PC-9 (cell line): Measurements from ENCODE around the gene DOK3. TPM values are rescaled to one million over a fixed set of nuclear protein-coding genes. Genes with fewer than 3 reads are reported as not detected.

Experiments
- BruUV-seq: library from RNA; stranded (reverse); fragments of 400-500 nt; replicated peaks from 2 replicates; lab custom pipeline; 2021; lab: Mats Ljungman, UMichigan
- CTCF ChIA-PET: fragments of 300-600 bp; sonication (Branson Sonifier 250); formaldehyde crosslinking; loops from one replicate; lab custom pipeline; 2022; ENCODE audit warnings: antibody characterized with exemption; lab: Charles Lee
- POLR2A ChIA-PET: fragments of 300-600 bp; sonication (Branson Sonifier 250); formaldehyde crosslinking; loops from one replicate; lab custom pipeline; 2022; ENCODE audit warnings: antibody characterized with exemption; ENCODE audit not compliant: unreplicated experiment; lab: Charles Lee
- DNase-seq, 2 experiments: peaks; one replicate each; pipeline versions ENCODE4 v3.0.0 to v3.0.0-alpha.2; 2015 to 2022; ENCODE audit warnings: mixed read lengths in 1 of 2
- H2AFZ ChIP-seq: fragments of 200-600 bp; sonication (generic); 2 replicates; pipeline ENCODE4 v1.8.1; 2017; ENCODE audit warnings: antibody characterized with exemption
- H3F3A ChIP-seq: fragments of 200-600 bp; sonication (generic); 2 replicates; pipeline ENCODE4 v1.8.1; 2017; ENCODE audit warnings: antibody characterized with exemption, mild to moderate bottlenecking, low read depth; ENCODE audit not compliant: insufficient read depth
- H3K27ac ChIP-seq: fragments of 200-600 bp; sonication (generic); 2 replicates; pipeline ENCODE4 v1.6.1; 2016; ENCODE audit warnings: mixed run types
- H3K27me3 ChIP-seq: fragments of 200-600 bp; sonication (generic); 2 replicates; pipeline ENCODE4 v1.6.1; 2016; ENCODE audit warnings: low read depth, mixed run types; ENCODE audit not compliant: insufficient read depth
- H3K36me3 ChIP-seq: fragments of 200-600 bp; sonication (generic); 2 replicates; pipeline ENCODE4 v1.6.1; 2016; ENCODE audit warnings: low read depth, mixed run types
- H3K4me1 ChIP-seq: fragments of 200-600 bp; sonication (generic); replicated peaks from 2 replicates; pipeline ENCODE4 v1.6.1; 2016; ENCODE audit warnings: mixed run types; ENCODE audit not compliant: insufficient read depth
- H3K4me2 ChIP-seq: fragments of 200-600 bp; sonication (generic); 2 replicates; pipeline ENCODE4 v1.6.1; 2017; ENCODE audit warnings: mixed run types
- H3K4me3 ChIP-seq: fragments of 200-600 bp; sonication (generic); 2 replicates; pipeline ENCODE4 v1.6.1; 2016; ENCODE audit warnings: mixed run types
- H3K79me2 ChIP-seq: fragments of 200-600 bp; sonication (generic); 2 replicates; pipeline ENCODE4 v1.6.1; 2017; ENCODE audit warnings: low read depth, mixed run types
- H3K9me2 ChIP-seq: fragments of 200-600 bp; sonication (generic); 2 replicates; pipeline ENCODE4 v1.8.1; 2017; ENCODE audit warnings: mild to moderate bottlenecking; ENCODE audit not compliant: insufficient read depth
- H3K9me3 ChIP-seq: fragments of 200-600 bp; sonication (generic); 2 replicates; pipeline ENCODE4 v1.8.1; 2016; ENCODE audit warnings: low read depth; ENCODE audit not compliant: insufficient read depth
- H4K20me1 ChIP-seq: fragments of 200-600 bp; sonication (generic); 2 replicates; pipeline ENCODE4 v1.8.1; 2017; ENCODE audit not compliant: insufficient read depth
- EZH2 ChIP-seq: fragments of 200-600 bp; sonication (generic); IDR thresholded peaks from 2 replicates; pipeline ENCODE4 v1.8.0; 2017; ENCODE audit warnings: antibody characterized with exemption, low read depth
- intact Hi-C: fragments of 100-400 bp; cut with micrococcal nuclease; formaldehyde crosslinking; loops from one replicate; pipeline ENCODE4 v1.10.0; 2022; ENCODE audit not compliant: unreplicated experiment
- total RNA-seq: library from RNA; stranded (reverse); gene quantifications from 2 replicates; pipeline ENCODE4 v1.2.3, GENCODE V29; 2021
- TF ChIP-seq, protein P1 (sequence below): fragments of 200-600 bp; sonication (generic); conservative IDR thresholded peaks from 2 replicates; pipeline ENCODE4 v1.6.1; 2017; ENCODE audit warnings: mixed run types, antibody characterized with exemption, mild to moderate bottlenecking, moderate library complexity

The DOK3 gene
- total RNA-seq, 1 experiment from 2014 or later, result 12.2 TPM

- ChIA-PET POLR2A (no interaction called here), CTCF (interaction anchor here (0.5 to 1.5 kb wide), 7 partner anchors 27 to 487 kb away, joined by 3 to 9 read pairs (median 4); partner anchors contain the start of gene GRK6)
- no TSS peak for BruUV-seq
These were observed 8.7 kb downstream of the DOK3 start for GRCh38 chr5:177500685-177501522.

DNA sequence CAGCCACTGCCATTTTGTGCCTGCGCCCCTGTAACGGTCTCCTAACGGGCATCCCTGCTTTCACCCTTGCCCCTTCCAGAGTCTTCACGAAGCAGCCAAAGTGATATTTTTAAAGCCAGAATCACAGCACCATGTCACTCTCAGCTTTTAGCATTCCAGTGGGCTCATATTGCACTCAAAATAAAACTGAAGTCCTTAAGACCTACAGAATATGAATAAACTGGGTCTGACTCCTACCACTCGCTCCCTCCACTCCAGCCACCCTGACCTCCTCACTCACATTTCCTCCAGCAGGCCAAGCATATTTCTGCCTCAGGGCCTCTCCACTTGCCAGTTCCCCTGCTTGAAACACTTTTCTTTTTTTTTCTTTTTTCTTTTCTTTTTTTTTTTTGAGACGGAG is 9.8 kb downstream of the DOK3 start:
- Histone ChIP-seq H3K9me2 (no peaks in the 10 kb centered on the region), H3K27me3 (no peaks in the 10 kb centered on the region), H2AFZ (no peak overlapping the region), H3K9me3 (no peaks in the 10 kb centered on the region), H3K27ac (no peak overlapping the region), H3K4me2 (no peak overlapping the region), H3K36me3 (no peaks in the 10 kb centered on the region), H3K4me3 (no peak overlapping the region), H3K4me1 (peaks cover 21% of the 10 kb centered on the region), H3F3A (peaks cover 28% of the 10 kb centered on the region; the same call in 1 of the 2 replicates), H3K79me2 (peaks cover 15% of the 10 kb centered on the region), H4K20me1 (no peaks in the 10 kb centered on the region)
- no TSS peak for BruUV-seq
- no peak for DNase-seq
- CTCF ChIA-PET, result no interaction called here
- intact Hi-C loops, result loop anchor here (2.0 to 5.0 kb wide), 2 partner anchors 181 to 368 kb away; partner anchors contain the start of gene NSD1
- TF ChIP-seq, protein P1, sequence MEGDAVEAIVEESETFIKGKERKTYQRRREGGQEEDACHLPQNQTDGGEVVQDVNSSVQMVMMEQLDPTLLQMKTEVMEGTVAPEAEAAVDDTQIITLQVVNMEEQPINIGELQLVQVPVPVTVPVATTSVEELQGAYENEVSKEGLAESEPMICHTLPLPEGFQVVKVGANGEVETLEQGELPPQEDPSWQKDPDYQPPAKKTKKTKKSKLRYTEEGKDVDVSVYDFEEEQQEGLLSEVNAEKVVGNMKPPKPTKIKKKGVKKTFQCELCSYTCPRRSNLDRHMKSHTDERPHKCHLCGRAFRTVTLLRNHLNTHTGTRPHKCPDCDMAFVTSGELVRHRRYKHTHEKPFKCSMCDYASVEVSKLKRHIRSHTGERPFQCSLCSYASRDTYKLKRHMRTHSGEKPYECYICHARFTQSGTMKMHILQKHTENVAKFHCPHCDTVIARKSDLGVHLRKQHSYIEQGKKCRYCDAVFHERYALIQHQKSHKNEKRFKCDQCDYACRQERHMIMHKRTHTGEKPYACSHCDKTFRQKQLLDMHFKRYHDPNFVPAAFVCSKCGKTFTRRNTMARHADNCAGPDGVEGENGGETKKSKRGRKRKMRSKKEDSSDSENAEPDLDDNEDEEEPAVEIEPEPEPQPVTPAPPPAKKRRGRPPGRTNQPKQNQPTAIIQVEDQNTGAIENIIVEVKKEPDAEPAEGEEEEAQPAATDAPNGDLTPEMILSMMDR, result no peak
- no peak for TF ChIP-seq EZH2
- POLR2A ChIA-PET, result interaction anchor here (0.6 kb wide), 1 partner anchor 1132 kb away, joined by 3 read pairs; no protein-coding TSS in a partner anchor

More at GRCh38 chr5:177500685-177501522, 8.7 kb downstream of the DOK3 start:
- Histone ChIP-seq H3K9me2 (no peaks in the 10 kb centered on the region), H3K4me1 (peaks cover 10% of the 10 kb centered on the region), H3K9me3 (no peaks in the 10 kb centered on the region), H3K27ac (no peak overlapping the region), H3K27me3 (no peaks in the 10 kb centered on the region), H3K79me2 (peaks cover 5% of the 10 kb centered on the region), H3F3A (peaks cover 17% of the 10 kb centered on the region; the same call in 1 of the 2 replicates), H3K4me2 (no peak overlapping the region), H3K36me3 (no peaks in the 10 kb centered on the region), H4K20me1 (no peaks in the 10 kb centered on the region), H3K4me3 (no peak overlapping the region), H2AFZ (no peak overlapping the region)
- intact Hi-C loops, result loop anchor here (1.0 to 2.0 kb wide), 5 partner anchors 46 to 387 kb away; no protein-coding TSS in a partner anchor
- TF ChIP-seq, protein P1, result peak; percentile 91
- TF ChIP-seq EZH2, result no peak
- DNase-seq, result peak; percentile 63 to 86

- H3K9me3 ChIP-seq, result no peaks in the 10 kb centered on the region
- peaks cover 25% of the 10 kb centered on the region for H3K79me2 ChIP-seq
- H3K4me3 ChIP-seq, result peak overlapping the region; percentile 85; the same call in 1 of the 2 replicates
- H3K9me2 ChIP-seq, result no peaks in the 10 kb centered on the region
- peak overlapping the region; percentile 77 for H3K4me2 ChIP-seq
- 0 out of 2 replicates have a peak overlapping the region, but pooled peaks have one; percentile 19 for H2AFZ ChIP-seq
- ChIA-PET CTCF (interaction anchor here (0.6 to 1.4 kb wide), 3 partner anchors 41 to 189 kb away, joined by 3 to 12 read pairs (median 3); no protein-coding TSS in a partner anchor), POLR2A (interaction anchor here (0.5 to 1.0 kb wide), 11 partner anchors 18 to 1604 kb away, joined by 3 to 13 read pairs (median 6); partner anchors contain the start of genes DDX41 and GRK6)
- TF ChIP-seq, protein P1, result no peak
- TF ChIP-seq EZH2, result no peak
- H4K20me1 ChIP-seq, result no peaks in the 10 kb centered on the region
- peaks cover 37% of the 10 kb centered on the region for H3K4me1 ChIP-seq
- peaks cover 40% of the 10 kb centered on the region; the same call in 1 of the 2 replicates for H3F3A ChIP-seq
- no peaks in the 10 kb centered on the region for H3K27me3 ChIP-seq
- BruUV-seq, result TSS peak; percentile 31
- no peaks in the 10 kb centered on the region for H3K36me3 ChIP-seq
- DNase-seq, result no peak
- intact Hi-C loops, result loop anchor here (5.0 kb wide), 1 partner anchor 366 kb away; the partner anchor contains the start of gene NSD1
- H3K27ac ChIP-seq, result no peak overlapping the region
These were observed 11.4 kb downstream of the DOK3 start for GRCh38 chr5:177498013-177498787.
